Ovary (tissue), 9 donors: ENCODE measurements around the gene KRT81. TPM values are rescaled to one million over a fixed set of nuclear protein-coding genes. Genes with fewer than 3 reads are reported as not detected.

Experiments used
- DNase-seq, 5 donors: peaks; one replicate each; pipeline ENCODE4 v3.0.0-alpha.2; 2019 to 2020
- H3K27ac ChIP-seq, 2 donors: fragments of 200-600 bp; one replicate each; pipeline versions ENCODE4 v1.5.1 to v1.8.0; 2019 to 2022
- H3K27me3 ChIP-seq: fragments of 200-600 bp; one replicate; pipeline ENCODE4 v1.8.0; 2022
- H3K36me3 ChIP-seq: fragments of 200-600 bp; sonication (generic); one replicate; pipeline ENCODE4 v1.5.1; 2019
- H3K4me1 ChIP-seq: one replicate; pipeline ENCODE4 v1.8.1; 2013; ENCODE audit warnings: mild to moderate bottlenecking, moderate library complexity; ENCODE audit not compliant: insufficient read depth
- H3K4me3 ChIP-seq: fragments of 200-600 bp; sonication (generic); one replicate; pipeline ENCODE4 v1.5.1; 2017
- H3K9me3 ChIP-seq, 2 donors: fragments of 200-600 bp in 1 of 2; sonication (generic) in 1 of 2; one replicate each; pipeline versions ENCODE4 v1.5.1 to v1.8.1; 2013 to 2019; ENCODE audit warnings: mild to moderate bottlenecking in 1 of 2, moderate library complexity in 1 of 2
- CTCF ChIP-seq, 3 donors: fragments of 450-650 bp in 2 of 3; fragments of 200-600 bp in 1 of 3; IDR thresholded peaks; one replicate each; pipeline versions ENCODE4 v1.5.1 to v1.8.0; 2016 to 2022; ENCODE audit warnings: antibody characterized with exemption in 3 of 3, mild to moderate bottlenecking in 1 of 3
- EP300 ChIP-seq: sonication (generic); formaldehyde crosslinking; IDR thresholded peaks from one replicate; pipeline ENCODE4 v1.6.1; 2017; ENCODE audit warnings: antibody characterized with exemption
- POLR2A ChIP-seq: fragments of 450-650 bp; IDR thresholded peaks from one replicate; pipeline ENCODE4 v1.6.1; 2017; ENCODE audit warnings: antibody characterized with exemption, mild to moderate bottlenecking, moderate library complexity
- WGBS, 3 donors: extraction: QIAGEN DNeasy Blood & Tissue Kit in 1 of 3; methylation state at CpG; one replicate each; pipeline versions ENCODE4 v1.1.5 to v1.1.7; 2013 to 2017; 5-methylcytosine and 5-hydroxymethylcytosine counted together
- intact Hi-C, 4 donors: fragments of 100-400 bp; cut with DNase I; formaldehyde crosslinking; loops; one replicate each; pipeline versions ENCODE4 v1.11.0 to v1.15.1; 2022 to 2023
- polyA plus RNA-seq, 2 donors: library from polyadenylated mRNA; stranded (reverse); fragments of 200-250 nt in 1 of 2; fragments of 350-450 nt in 1 of 2; fragmentation: Illumina TruSeq in 1 of 2; extraction: RNeasy Lipid Tissue Mini Kit (QIAGEN cat#74804) in 1 of 2; gene quantifications; one replicate each; pipeline ENCODE4 v1.2.3, GENCODE V29; 2013 to 2014
- total RNA-seq, 7 donors: library from RNA; depleted of rRNA in 2 of 7; stranded (reverse); fragments of >200 nt in 2 of 7; fragmentation: NEBNext Ultra II Directional in 3 of 7; extraction: Animal tissue kit (Norgen Biotek cat#: 25700) in 3 of 7; gene quantifications; one replicate each; pipeline versions ENCODE4 v1.1.0 to v1.2.4, GENCODE V29; 2016 to 2023
- donor health status: DM: no; HTN: no; CAD: no; lungs with moderate emphysema.
- donor health status: DM: no; HTN: no; CAD: no.
- donor health status: Bipolar disorder and iron deficiency.
- donor health status: DM: yes; HTN: yes; CAD: no.
- donor health status: DM: no; HTN: no; CAD: no.
- donor health status: DM: yes; HTN: yes; CAD: no.

The KRT81 gene
- total and polyA plus RNA-seq, 9 donors: 1.2 TPM; not detected in 8

GRCh38 chr12:52262286-52262685, 29.0 kb downstream of the KRT81 start:
- DNase-seq: no peak
- TF ChIP-seq EP300 (no peak), POLR2A (no peak), CTCF (IDR thresholded peaks at IDR 0.05) (no peak)
- Histone ChIP-seq H3K27me3 (no peaks in the 10 kb centered on the region), H3K36me3 (no peaks in the 10 kb centered on the region), H3K4me3 (no peak overlapping the region), H3K4me1 (peaks cover 3% of the 10 kb centered on the region), H3K9me3 (no peaks in the 10 kb centered on the region), H3K27ac (no peak overlapping the region)
- intact Hi-C loops: no loop called here
- 91 to 94% (median 91%) methylated on average over 2 to 3 of the region's 3 CpGs for WGBS, 3 donors

- TF ChIP-seq CTCF (IDR thresholded peaks at IDR 0.05) (no peak), EP300 (no peak), POLR2A (no peak)
- H3K4me3 ChIP-seq: no peak overlapping the region
- WGBS, 3 donors: 37 to 57% (median 44%) methylated on average over 1 of the region's 1 CpG
- no peaks in the 10 kb centered on the region for H3K36me3 ChIP-seq
- peaks cover 3% of the 10 kb centered on the region for H3K4me1 ChIP-seq
- intact Hi-C loops: no loop called here
- no peaks in the 10 kb centered on the region for H3K9me3 ChIP-seq
- DNase-seq: no peak
- H3K27ac ChIP-seq: no peak overlapping the region
- H3K27me3 ChIP-seq: no peaks in the 10 kb centered on the region
These were observed 30.2 kb downstream of the KRT81 start for GRCh38 chr12:52261208-52261484.

- DNase-seq: no peak
- Histone ChIP-seq H3K4me1 (peaks cover 3% of the 10 kb centered on the region), H3K36me3 (no peaks in the 10 kb centered on the region), H3K4me3 (no peak overlapping the region), H3K9me3 (no peaks in the 10 kb centered on the region), H3K27me3 (no peaks in the 10 kb centered on the region), H3K27ac (no peak overlapping the region)
- 72 to 79% (median 73%) methylated on average over 9 of the region's 9 CpGs for WGBS, 3 donors
- TF ChIP-seq EP300: no peak
- no peak for TF ChIP-seq CTCF (IDR thresholded peaks at IDR 0.05)
- no peak for TF ChIP-seq POLR2A
- intact Hi-C loops: no loop called here
These were observed 30.8 kb downstream of the KRT81 start for GRCh38 chr12:52260361-52261207.

GRCh38 chr12:52259657-52260243, 31.6 kb downstream of the KRT81 start:
- intact Hi-C loops: no loop called here
- H3K36me3 ChIP-seq: no peaks in the 10 kb centered on the region
- H3K27me3 ChIP-seq: no peaks in the 10 kb centered on the region
- H3K4me3 ChIP-seq: no peak overlapping the region
- no peak overlapping the region for H3K27ac ChIP-seq
- H3K4me1 ChIP-seq: peaks cover 3% of the 10 kb centered on the region
- no peaks in the 10 kb centered on the region for H3K9me3 ChIP-seq
- TF ChIP-seq CTCF (IDR thresholded peaks at IDR 0.05): no peak
- TF ChIP-seq POLR2A: no peak
- TF ChIP-seq EP300: no peak
- no peak for DNase-seq
- WGBS, 3 donors: 85 to 88% (median 87%) methylated on average over 6 of the region's 6 CpGs
